Nephron (organoid): ENCODE results near the gene MYBPC1.

Experiments used
- H3K27ac Mint-ChIP-seq, 3 experiments: 2 replicates each; pipeline ENCODE4 v1.8.0; 2020; ENCODE audit warnings: mixed read lengths in 3 of 3, mild to moderate bottlenecking in 2 of 3, moderate library complexity in 1 of 3
- H3K27me3 Mint-ChIP-seq: 2 replicates; pipeline ENCODE4 v1.8.0; 2021; ENCODE audit warnings: low read depth, mild to moderate bottlenecking, moderate library complexity, mixed read lengths
- H3K36me3 Mint-ChIP-seq: 2 replicates; pipeline ENCODE4 v1.8.0; 2020; ENCODE audit warnings: low read depth, mixed read lengths
- H3K4me1 Mint-ChIP-seq: 2 replicates; pipeline ENCODE4 v1.8.0; 2020; ENCODE audit warnings: mixed read lengths
- H3K4me3 Mint-ChIP-seq, 3 experiments: 2 replicates each; pipeline ENCODE4 v1.8.0; 2020; ENCODE audit warnings: mild to moderate bottlenecking in 3 of 3, mixed read lengths in 3 of 3, moderate library complexity in 2 of 3
- H3K9me3 Mint-ChIP-seq: 2 replicates; pipeline ENCODE4 v1.8.0; 2020; ENCODE audit warnings: mixed read lengths
- CTCF ChIP-seq, 3 experiments: fragments of 200-600 bp; sonication (generic); IDR thresholded peaks; one replicate each; pipeline ENCODE4 v1.5.0; 2021; ENCODE audit warnings: antibody characterized with exemption in 3 of 3; ENCODE audit not compliant: unreplicated experiment in 3 of 3

The MYBPC1 gene

GRCh38 chr12:101697930-101698799 lies 103.4 kb downstream of the MYBPC1 start:
- Mint-ChIP-seq H3K4me3 (peak overlapping the region; percentile 92 to 98 (median 98)), H3K27ac (peak overlapping the region; percentile 84 to 95 (median 87)), H3K36me3 (no peaks in the 10 kb centered on the region), H3K27me3 (peaks cover 6% of the 10 kb centered on the region), H3K9me3 (no peaks in the 10 kb centered on the region), H3K4me1 (peaks cover 50% of the 10 kb centered on the region)
- no peak for TF ChIP-seq CTCF (IDR thresholded peaks at IDR 0.05; ENCODE audit: unreplicated experiment in 3 of 3)

GRCh38 chr12:101698800-101699347 lies 104.1 kb downstream of the MYBPC1 start:
- Mint-ChIP-seq H3K4me3 (peak overlapping the region; percentile 92 to 98 (median 98)), H3K9me3 (no peaks in the 10 kb centered on the region), H3K36me3 (no peaks in the 10 kb centered on the region)

GRCh38 chr12:101700299-101700820 lies 105.6 kb downstream of the MYBPC1 start:
- H3K9me3 Mint-ChIP-seq, result no peaks in the 10 kb centered on the region
- peaks cover 6% of the 10 kb centered on the region for H3K27me3 Mint-ChIP-seq
- H3K4me3 Mint-ChIP-seq, result peak overlapping the region; percentile 92 to 98 (median 98)
- no peaks in the 10 kb centered on the region for H3K36me3 Mint-ChIP-seq
- no peak for TF ChIP-seq CTCF (IDR thresholded peaks at IDR 0.05; ENCODE audit: unreplicated experiment in 3 of 3)
- peaks cover 49% of the 10 kb centered on the region for H3K4me1 Mint-ChIP-seq
- H3K27ac Mint-ChIP-seq, result peak overlapping the region in 1 of 3 experiments; percentile 18

More at GRCh38 chr12:101698800-101699347, 104.1 kb downstream of the MYBPC1 start:
- H3K27ac Mint-ChIP-seq, result peak overlapping the region; percentile 84 to 95 (median 87)
- peaks cover 6% of the 10 kb centered on the region for H3K27me3 Mint-ChIP-seq
- no peak for TF ChIP-seq CTCF (IDR thresholded peaks at IDR 0.05; ENCODE audit: unreplicated experiment in 3 of 3)
- H3K4me1 Mint-ChIP-seq, result peaks cover 50% of the 10 kb centered on the region

- H3K36me3 Mint-ChIP-seq, result no peaks in the 10 kb centered on the region
- H3K27me3 Mint-ChIP-seq, result no peaks in the 10 kb centered on the region
- no peak overlapping the region for H3K27ac Mint-ChIP-seq
- no peak for TF ChIP-seq CTCF (IDR thresholded peaks at IDR 0.05; ENCODE audit: unreplicated experiment in 3 of 3)
- H3K4me3 Mint-ChIP-seq, result no peak overlapping the region
- peaks cover 33% of the 10 kb centered on the region for H3K4me1 Mint-ChIP-seq
- H3K9me3 Mint-ChIP-seq, result no peaks in the 10 kb centered on the region
Measured at GRCh38 chr12:101703487-101703886, 108.7 kb downstream of the MYBPC1 start.

- H3K9me3 Mint-ChIP-seq, result peaks cover 4% of the 10 kb centered on the region
- no peak for TF ChIP-seq CTCF (IDR thresholded peaks at IDR 0.05; ENCODE audit: unreplicated experiment in 3 of 3)
- peaks cover 12% of the 10 kb centered on the region for H3K36me3 Mint-ChIP-seq
- H3K4me1 Mint-ChIP-seq, result peaks cover 10% of the 10 kb centered on the region
- H3K4me3 Mint-ChIP-seq, result no peak overlapping the region
- no peak overlapping the region for H3K27ac Mint-ChIP-seq
- no peaks in the 10 kb centered on the region for H3K27me3 Mint-ChIP-seq
Measured at GRCh38 chr12:101706403-101706802, 111.6 kb downstream of the MYBPC1 start.
